Tibial artery (tissue), 4 donors: ENCODE results near the gene DNAJC1.

ENCODE experiments used
- DNase-seq, 2 donors: peaks; one replicate each; pipeline ENCODE4 v3.0.0-alpha.2; 2019
- H3K27ac ChIP-seq, 2 donors: fragments of 200-600 bp; sonication (generic) in 1 of 2; 1 replicate in 1 of 2; 2 replicates in 1 of 2; pipeline ENCODE4 v1.5.1; 2018 to 2019; ENCODE audit warnings: mild to moderate bottlenecking in 1 of 2
- H3K27me3 ChIP-seq, 2 donors: fragments of 200-600 bp; sonication (generic) in 1 of 2; one replicate each; pipeline versions ENCODE4 v1.5.1 to v1.6.0; 2016 to 2019
- H3K36me3 ChIP-seq, 3 donors: fragments of 200-600 bp; sonication (generic) in 2 of 3; one replicate each; pipeline ENCODE4 v1.5.1; 2016 to 2019; ENCODE audit warnings: mild to moderate bottlenecking in 2 of 3
- H3K4me1 ChIP-seq, 4 donors: fragments of 200-600 bp; sonication (generic) in 2 of 4; 1 replicate in 3 of 4; 2 replicates in 1 of 4; pipeline ENCODE4 v1.5.1; 2016 to 2019
- H3K4me3 ChIP-seq, 2 donors: fragments of 200-600 bp; sonication (generic) in 1 of 2; 1 replicate in 1 of 2; 2 replicates in 1 of 2; pipeline ENCODE4 v1.5.1; 2018 to 2019; ENCODE audit warnings: mild to moderate bottlenecking in 2 of 2
- H3K9me3 ChIP-seq, 3 donors: fragments of 200-600 bp; sonication (generic) in 1 of 3; one replicate each; pipeline ENCODE4 v1.5.1; 2016 to 2019
- CTCF ChIP-seq, 2 experiments: fragments of 200-600 bp in 1 of 2; fragments of 450-650 bp in 1 of 2; IDR thresholded peaks; one replicate each; pipeline ENCODE4 v1.5.1; 2017 to 2019; ENCODE audit warnings: antibody characterized with exemption in 2 of 2, mild to moderate bottlenecking in 1 of 2, moderate library complexity in 1 of 2
- intact Hi-C: fragments of 100-400 bp; cut with DNase I; formaldehyde crosslinking; loops from one replicate; pipeline ENCODE4 v1.15.0; 2023; ENCODE audit warnings: low total_unique reads

Gene DNAJC1

GRCh38 chr10:22003177-22003963 lies at the start of gene DNAJC1:
Gene DNAJC1 (minus strand): TSS chr10:22003730. CDS start chr10:22003434, 296 bp downstream.
- H3K27me3 ChIP-seq = no peaks in the 10 kb centered on the region
- H3K36me3 ChIP-seq = no peaks in the 10 kb centered on the region
- peak within 1 kb of the TSS; percentile 92 to 93 for H3K27ac ChIP-seq
- peak in 1 of 2 experiments; percentile 28 for TF ChIP-seq CTCF (IDR thresholded peaks at IDR 0.05)
- DNase-seq = peak; percentile 97 to 98
- intact Hi-C loops = loop anchor here (10.0 kb wide), 4 partner anchors 221 to 509 kb away; partner anchors contain the start of gene SPAG6
- H3K4me3 ChIP-seq = peak within 1 kb of the TSS; percentile 82 to 91
- peaks cover 0 to 9% (median 5%) of the 10 kb centered on the region in 4 donors for H3K4me1 ChIP-seq
- H3K9me3 ChIP-seq = no peaks in the 10 kb centered on the region

GRCh38 chr10:22053048-22053447 lies 49.5 kb upstream of the DNAJC1 start:
- Histone ChIP-seq H3K36me3 (no peaks in the 10 kb centered on the region), H3K27ac (no peak overlapping the region), H3K4me1 (no peaks in the 10 kb centered on the region), H3K9me3 (no peaks in the 10 kb centered on the region), H3K4me3 (no peak overlapping the region), H3K27me3 (no peaks in the 10 kb centered on the region)
- intact Hi-C loops = loop anchor here (5.0 kb wide), 1 partner anchor 844 kb away; no protein-coding TSS in a partner anchor
- DNase-seq = no peak
- TF ChIP-seq CTCF (IDR thresholded peaks at IDR 0.05) = no peak

GRCh38 chr10:22049635-22050034 lies 46.1 kb upstream of the DNAJC1 start:
- no peak overlapping the region for H3K4me3 ChIP-seq
- H3K9me3 ChIP-seq = no peaks in the 10 kb centered on the region
- no peak for TF ChIP-seq CTCF (IDR thresholded peaks at IDR 0.05)
- no peaks in the 10 kb centered on the region for H3K4me1 ChIP-seq
- intact Hi-C loops = loop anchor here (5.0 kb wide), 1 partner anchor 848 kb away; no protein-coding TSS in a partner anchor
- DNase-seq = no peak
- no peaks in the 10 kb centered on the region for H3K36me3 ChIP-seq
- H3K27me3 ChIP-seq = no peaks in the 10 kb centered on the region
- H3K27ac ChIP-seq = no peak overlapping the region

- H3K4me3 ChIP-seq = no peak overlapping the region
- no peaks in the 10 kb centered on the region for H3K27me3 ChIP-seq
- intact Hi-C loops = no loop called here
- H3K36me3 ChIP-seq = no peaks in the 10 kb centered on the region
- H3K9me3 ChIP-seq = no peaks in the 10 kb centered on the region
- H3K27ac ChIP-seq = no peak overlapping the region
- no peaks in the 10 kb centered on the region for H3K4me1 ChIP-seq
- TF ChIP-seq CTCF (IDR thresholded peaks at IDR 0.05) = no peak
- no peak for DNase-seq
Measured at GRCh38 chr10:22047812-22048211, 44.3 kb upstream of the DNAJC1 start.

- intact Hi-C loops = no loop called here
- no peak for DNase-seq
- Histone ChIP-seq H3K36me3 (no peaks in the 10 kb centered on the region), H3K27ac (no peak overlapping the region), H3K4me3 (no peak overlapping the region), H3K27me3 (no peaks in the 10 kb centered on the region), H3K9me3 (no peaks in the 10 kb centered on the region), H3K4me1 (no peaks in the 10 kb centered on the region)
- TF ChIP-seq CTCF (IDR thresholded peaks at IDR 0.05) = no peak
Measured at GRCh38 chr10:22043327-22043633, 39.8 kb upstream of the DNAJC1 start.
